GM18499 (cell line): ENCODE data around the gene ROBO3.

Experiments used
- ATAC-seq: cut with Tn5 transposase; IDR thresholded peaks from one replicate; pipeline ENCODE4 v1.9.1; 2021; ENCODE audit warnings: moderate number of reproducible peaks; ENCODE audit not compliant: insufficient read depth, unreplicated experiment

The ROBO3 gene

DNA sequence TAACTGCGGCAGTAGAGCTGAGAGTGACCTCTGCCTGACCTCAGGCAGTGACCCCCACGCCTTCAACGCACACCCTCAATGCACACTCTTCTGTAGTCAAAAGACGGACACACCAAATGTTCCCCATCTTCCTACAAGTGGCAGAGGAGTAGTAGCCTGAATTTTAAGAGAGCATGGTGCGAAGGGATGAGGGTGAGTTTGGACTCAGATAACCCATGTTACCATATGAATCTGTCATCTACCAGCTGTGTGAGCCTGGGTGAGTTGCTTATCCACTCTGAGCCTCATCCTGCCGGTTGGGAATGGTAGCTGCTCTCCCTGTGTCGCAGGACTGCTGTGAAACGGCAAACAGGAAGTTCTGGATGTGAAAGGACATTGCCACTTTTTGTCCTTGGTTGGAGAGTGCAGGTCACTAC is 20.6 kb upstream of the ROBO3 start:
- ATAC-seq = no peak

DNA sequence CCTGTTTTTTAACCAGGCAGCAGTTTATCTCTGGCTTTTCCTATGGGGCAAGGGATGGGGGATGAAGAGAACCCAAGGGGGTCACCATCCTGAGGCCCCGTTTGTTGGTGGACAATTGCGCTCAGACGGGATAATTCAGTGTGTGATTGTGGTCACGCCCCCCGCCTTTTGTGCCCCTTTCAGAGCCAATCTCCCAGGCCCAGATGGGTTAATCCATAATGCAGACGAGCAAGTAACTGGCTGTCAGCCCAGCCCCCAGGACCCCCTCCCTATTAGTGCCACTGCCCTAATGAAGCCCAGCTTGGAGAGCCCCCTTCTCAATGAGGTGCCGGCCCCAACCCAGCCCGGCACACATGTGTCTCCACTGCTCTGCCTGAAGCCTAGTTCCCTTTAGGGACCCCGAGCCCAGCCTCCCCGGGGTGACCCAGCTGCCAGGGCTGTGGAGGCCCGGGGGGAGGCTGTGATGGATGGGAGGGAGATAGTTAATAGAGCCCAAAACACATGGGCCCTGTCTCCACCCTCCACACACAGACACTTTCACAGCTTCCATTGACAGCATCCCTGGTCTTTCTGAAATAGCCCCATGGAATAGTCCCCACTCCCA is 19.1 kb upstream of the ROBO3 start:
- ATAC-seq = no peak

DNA sequence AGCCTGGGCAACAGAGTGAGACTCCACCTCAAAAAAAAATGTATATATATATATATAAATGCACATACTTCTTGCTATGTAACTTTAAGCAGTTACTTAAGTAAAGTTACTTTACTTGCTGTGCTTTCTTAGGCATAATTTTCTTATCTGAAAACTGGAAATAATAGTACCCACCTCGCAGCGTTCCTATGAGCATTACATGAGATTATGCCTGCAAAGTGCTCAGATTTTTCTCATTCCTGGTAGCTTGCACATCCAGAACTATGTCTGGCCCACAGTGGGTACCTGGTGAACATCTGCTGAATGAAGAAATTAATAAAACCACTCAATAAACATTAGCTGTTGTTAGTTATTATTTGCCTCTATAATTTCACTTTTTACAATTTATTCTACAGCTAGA is 6.1 kb upstream of the ROBO3 start:
- no peak for ATAC-seq

DNA sequence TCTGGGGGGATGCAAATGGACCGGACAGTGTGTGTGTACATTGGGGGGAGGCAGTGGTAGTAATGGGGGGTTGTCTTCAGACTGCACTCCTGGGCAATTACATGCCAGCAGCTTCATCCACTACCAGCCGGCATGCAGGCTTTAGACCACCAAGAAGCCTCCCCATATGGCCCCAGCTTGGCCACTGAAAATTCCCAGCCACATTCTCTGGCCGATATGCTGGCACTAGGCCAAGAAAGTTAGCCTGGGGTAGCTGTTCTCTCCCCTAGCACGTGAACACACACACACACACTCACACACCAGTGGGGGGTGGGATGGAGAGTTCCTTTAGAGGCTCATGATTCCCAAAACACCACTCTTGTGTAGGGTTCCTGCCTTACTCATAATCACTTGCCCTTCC is 3.6 kb upstream of the ROBO3 start:
- ATAC-seq = no peak

DNA sequence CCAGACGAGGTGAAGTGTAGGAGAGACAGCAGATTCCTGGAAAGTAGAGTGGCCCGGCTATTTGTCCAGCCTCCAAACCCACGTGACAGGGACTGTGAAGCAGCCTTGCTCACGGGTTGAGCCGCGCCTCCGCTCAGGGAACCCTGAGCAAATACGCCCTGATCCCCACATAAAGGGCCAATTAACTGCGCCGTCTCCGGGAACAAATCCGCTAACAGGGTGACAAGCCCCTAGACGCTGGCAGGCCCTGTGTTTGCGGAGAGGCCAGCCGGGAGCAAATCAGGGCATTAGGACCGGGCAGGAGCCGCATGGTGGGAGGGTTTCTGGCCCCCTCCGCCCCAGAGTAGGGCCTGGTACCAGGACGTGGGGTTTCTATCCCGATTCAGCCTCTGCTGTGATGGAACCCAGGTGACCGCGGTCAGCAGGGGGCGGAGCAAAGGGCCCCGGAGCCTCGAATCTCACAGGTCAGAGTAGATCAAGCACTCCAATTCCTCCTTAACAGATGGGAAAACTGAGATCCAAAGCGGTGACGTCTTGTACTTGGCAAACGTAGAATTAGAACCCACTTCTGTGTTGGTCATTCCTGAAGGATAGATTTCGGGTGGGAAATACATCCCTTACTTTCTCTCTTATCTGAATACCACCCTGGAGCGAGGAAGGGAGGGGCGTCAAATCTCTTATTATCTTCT is 2.0 kb upstream of the ROBO3 start:
- ATAC-seq = no peak

DNA sequence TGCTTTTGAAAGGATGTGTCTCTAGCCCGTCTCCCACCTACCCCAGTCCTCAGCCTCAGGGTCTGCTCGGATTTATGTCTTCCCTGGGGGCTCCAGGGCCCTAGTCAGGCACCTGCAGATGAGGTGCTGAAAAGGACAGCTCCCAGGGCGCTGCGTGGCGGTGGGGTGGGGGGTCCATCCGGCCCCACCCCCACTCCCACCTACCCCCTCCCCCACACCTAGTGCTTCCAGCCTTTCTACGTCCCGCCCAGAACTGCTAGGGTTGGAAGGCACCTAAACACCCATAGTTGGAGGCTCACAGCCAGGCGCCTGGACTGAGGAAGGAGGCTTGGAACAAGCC is 1.4 kb upstream of the ROBO3 start:
- ATAC-seq = no peak

DNA sequence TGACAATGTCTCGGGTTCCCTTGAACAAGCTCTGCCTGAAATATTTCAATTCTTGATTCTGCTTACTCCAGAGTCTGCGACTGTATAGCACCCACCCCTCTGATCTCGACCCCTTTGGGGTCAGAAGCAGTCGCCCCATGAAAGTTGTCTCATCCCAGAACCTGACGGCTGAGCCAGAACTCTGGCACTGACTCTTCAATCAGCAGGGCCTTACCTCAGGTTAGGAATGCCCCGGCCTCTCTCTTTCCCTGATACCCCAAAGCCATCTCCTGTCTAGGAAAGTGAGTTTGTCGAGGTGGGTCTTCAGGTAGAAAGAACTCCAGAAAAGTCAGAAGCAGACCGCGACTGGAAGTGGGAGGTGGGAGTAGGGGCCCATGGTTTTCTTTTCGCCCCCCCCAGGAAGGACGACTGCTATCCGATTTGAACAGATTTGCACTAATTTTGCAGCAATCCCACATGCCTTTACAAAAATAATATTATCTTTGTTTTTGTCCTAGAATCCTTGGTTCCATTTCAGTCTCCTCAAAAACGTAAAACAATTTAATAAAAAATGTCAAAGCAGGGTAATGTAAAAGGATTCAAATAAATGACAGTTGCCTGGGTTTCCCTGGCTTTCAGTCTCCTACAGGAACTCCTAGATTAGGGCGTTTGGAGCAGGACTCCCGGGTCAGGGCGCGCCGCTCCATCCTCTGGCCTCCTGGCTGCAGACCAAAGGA is 898 bp upstream of the ROBO3 start:
- no peak for ATAC-seq

DNA sequence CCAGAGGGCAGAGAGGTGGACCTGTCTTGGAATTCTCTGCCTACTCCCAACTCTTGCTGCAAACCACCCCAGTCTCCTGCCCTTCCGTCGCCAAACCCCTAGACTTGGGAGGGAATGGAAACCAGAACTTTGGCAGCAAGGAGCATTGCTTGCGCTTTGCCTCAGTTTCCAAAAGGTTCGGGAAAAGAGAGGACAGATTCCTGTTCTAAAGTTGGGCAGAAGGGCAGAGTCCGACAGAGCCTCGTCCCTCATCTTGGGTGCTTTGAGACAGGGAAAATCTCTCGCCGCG is 396 bp upstream of the ROBO3 start:
- ATAC-seq = no peak

DNA sequence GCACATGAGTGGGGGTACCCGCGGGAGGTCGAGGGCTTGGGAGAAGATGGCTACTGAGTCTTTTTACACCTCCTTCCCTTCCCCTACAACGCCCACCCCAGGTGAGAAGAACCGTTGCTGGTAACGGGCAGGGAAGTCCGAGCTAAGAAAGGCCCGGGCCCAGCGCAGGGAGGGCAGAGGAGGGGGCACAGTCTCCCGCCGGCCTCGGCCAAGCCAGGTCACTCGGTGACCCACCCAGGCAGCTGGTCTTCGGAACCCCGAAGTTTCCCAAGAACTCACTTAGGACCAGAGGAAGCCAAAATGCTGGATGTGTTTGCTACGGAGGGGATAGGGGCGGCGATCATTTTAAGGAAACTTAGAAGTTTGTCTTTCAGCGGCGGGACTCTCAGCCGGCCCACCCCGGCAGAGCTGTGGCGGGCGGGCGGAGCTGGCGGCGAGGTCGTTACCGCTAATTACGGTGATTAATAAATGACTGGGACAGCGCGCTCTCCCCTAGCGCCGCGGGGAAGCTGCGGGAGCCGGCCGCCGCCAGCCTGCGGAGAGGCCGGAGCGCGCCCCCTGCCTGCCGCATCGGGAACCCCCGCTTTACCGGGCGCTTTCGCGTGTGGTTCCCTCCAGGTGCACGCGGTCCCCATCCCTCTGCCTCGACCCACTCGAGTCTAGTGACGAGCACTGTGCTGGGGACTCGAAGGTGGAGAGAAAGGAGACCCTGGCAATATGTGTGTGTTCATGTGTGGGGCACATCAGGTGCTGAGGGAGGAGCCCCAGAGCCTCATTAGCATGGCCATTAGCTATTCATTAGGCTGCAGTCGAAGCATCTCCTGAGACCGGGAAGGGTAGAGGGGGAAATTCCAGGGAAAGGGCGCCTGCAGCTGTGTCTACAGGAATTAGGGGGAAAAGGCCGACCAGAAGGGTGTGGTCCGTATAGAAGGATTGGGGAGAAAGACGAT is 945 bp downstream of the ROBO3 start:
- ATAC-seq = no peak

DNA sequence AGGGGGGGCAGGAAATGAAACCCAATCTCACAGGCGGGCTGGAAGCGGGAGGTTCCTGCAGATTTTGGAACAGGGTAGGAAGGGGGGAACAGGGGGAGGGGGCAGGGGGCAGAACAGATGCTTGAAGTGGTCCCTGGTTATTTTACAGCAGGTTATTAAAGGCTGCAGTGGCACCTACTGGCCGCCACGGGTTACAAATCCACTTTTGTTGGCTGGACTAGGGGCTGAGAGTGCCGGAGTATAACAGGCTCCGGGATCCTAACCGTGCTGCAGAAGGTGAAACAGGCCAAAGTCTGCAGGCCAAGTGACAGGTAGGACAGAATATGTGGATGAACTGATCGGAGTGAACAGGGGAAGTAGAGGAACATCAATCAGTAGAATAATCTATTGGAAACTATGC is 2.5 kb downstream of the ROBO3 start:
- no peak for ATAC-seq

DNA sequence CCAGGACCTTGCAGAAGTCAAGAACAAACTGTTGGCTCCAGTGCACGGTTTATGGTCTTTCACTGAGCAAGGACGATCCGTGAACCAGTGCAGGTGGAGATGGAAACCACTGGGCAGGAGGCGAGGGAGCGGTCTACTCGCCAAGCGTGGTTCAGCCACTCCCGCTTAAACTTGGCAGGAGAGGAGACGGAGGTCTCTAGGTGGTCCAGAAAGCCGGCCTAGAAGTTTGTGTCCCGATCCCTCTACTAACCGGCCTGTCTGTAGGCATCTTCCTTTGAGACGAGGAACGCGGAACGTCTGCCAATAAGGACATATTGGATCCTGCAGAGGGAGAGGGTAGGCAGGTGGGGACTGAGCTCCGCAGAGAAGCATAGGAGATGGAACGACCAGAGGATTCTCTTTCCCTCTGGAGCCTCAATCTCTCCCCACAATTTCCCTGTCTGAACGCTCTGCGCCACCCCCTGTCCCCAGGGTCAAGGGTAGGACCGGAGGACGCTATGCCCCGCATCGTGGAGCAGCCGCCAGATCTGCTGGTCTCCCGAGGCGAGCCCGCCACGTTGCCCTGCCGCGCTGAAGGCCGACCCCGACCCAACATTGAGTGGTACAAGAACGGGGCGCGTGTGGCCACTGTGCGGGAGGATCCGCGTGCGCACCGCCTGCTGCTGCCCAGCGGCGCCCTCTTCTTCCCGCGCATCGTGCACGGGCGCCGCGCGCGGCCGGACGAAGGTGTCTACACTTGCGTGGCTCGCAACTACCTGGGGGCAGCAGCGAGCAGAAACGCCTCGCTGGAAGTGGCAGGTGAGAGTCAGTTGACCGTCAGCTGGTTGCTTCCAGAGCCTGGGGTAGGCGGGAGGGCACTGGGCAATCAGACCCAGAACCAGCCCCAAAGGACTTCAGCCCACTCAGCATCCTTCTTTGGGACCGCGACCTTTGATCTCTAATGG is 3.4 kb downstream of the ROBO3 start:
- ATAC-seq = no peak

DNA sequence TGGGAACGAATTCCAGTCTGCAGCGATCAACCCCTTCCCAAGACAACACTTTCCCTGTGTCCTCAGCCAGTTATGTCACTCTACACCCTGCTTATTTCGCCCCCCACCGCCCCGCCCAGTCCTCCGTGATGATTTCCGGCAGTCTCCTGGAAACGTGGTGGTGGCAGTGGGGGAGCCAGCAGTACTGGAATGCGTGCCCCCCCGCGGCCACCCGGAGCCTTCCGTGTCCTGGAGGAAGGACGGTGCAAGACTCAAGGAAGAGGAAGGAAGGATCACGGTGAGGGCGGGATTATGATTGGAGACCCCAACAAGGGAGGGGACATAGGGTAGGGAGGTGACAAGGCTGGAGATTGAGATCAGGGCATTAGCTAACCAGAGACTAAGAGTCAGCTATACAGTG is 4.1 kb downstream of the ROBO3 start:
- no peak for ATAC-seq

DNA sequence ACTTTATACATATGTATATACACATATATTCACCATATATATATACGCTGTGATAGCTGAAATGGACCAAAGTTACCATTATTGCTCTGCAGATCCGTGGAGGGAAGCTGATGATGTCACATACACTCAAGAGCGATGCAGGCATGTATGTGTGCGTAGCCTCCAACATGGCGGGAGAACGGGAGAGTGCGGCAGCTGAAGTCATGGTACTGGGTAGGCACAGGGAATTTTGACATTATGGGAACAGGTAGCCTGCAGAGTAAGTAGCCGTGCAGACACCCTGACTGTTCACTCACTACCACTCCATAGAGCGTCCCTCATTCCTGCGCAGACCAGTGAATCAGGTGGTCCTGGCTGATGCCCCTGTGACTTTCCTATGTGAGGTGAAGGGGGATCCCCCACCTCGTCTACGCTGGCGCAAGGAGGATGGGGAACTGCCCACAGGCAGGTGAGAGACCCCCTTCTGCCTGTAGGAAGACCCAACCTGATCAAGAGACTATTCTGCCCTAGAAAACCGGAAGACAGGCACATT is 4.7 kb downstream of the ROBO3 start:
- ATAC-seq = no peak

DNA sequence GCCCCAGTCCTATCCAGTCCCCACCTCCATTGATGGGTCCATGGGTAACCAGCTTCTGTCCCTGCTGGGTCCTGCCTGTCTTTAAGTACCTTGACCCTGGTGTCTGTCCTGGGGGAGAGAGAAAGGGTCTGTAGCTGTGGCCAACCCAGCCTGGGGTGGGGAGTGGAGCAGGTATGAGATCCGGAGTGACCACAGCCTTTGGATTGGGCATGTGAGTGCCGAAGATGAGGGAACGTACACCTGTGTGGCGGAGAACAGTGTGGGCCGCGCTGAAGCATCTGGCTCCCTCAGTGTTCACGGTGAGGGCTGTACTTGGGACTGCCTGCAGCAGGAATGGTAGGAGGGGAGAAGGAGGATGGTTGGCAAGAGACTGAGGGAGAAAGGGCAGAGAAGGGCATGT is 5.2 kb downstream of the ROBO3 start:
- ATAC-seq = no peak

DNA sequence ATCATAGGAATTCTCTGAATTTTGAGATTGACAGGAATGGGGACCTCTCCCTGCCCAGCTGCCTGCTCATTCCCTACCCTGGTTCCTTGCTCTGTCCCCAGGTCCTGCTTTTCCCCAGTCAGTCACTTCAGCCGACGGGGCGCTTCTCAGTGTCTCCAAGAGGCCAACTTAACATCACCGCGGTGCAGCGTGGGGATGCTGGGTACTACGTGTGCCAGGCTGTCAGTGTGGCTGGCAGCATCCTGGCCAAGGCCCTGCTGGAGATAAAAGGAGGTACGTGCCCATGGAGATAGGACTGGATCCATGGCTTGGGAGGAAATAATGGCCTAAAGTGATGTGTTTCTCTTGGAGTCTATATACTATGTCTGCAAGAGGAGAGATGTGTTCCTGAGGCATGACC is 7.0 kb downstream of the ROBO3 start:
- no peak for ATAC-seq

DNA sequence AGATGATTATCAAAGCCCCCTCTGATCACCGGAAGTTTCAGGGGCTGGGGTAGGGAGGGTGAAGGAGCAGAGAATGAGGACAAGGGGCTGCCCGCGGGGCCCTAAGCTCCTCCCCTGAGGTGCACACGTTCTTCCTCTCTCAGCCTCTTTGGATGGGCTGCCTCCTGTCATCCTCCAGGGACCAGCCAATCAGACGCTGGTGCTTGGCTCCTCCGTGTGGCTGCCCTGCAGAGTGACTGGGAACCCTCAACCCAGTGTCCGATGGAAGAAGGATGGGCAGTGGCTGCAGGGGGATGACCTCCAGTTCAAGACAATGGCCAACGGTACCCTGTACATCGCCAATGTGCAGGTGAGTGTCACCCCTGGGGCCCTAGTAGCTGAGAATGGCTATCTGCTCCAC is 7.5 kb downstream of the ROBO3 start:
- ATAC-seq = no peak

DNA sequence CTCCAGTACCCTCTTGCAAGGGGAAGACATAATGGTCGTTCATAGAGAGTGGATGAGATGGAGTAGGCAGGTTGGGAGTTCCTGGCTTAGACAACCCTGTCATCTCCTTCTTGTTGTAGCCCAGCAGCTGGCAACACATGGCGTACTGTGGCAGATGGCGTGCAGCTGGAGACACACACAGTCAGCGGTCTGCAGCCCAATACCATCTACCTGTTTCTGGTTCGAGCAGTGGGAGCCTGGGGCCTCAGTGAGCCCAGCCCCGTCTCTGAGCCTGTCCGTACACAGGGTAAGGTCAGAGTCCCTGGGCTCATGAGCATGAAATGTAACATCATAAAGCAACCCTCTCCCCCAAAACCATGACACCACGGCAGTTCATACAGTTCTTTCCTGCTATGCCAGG is 8.7 kb downstream of the ROBO3 start:
- no peak for ATAC-seq

DNA sequence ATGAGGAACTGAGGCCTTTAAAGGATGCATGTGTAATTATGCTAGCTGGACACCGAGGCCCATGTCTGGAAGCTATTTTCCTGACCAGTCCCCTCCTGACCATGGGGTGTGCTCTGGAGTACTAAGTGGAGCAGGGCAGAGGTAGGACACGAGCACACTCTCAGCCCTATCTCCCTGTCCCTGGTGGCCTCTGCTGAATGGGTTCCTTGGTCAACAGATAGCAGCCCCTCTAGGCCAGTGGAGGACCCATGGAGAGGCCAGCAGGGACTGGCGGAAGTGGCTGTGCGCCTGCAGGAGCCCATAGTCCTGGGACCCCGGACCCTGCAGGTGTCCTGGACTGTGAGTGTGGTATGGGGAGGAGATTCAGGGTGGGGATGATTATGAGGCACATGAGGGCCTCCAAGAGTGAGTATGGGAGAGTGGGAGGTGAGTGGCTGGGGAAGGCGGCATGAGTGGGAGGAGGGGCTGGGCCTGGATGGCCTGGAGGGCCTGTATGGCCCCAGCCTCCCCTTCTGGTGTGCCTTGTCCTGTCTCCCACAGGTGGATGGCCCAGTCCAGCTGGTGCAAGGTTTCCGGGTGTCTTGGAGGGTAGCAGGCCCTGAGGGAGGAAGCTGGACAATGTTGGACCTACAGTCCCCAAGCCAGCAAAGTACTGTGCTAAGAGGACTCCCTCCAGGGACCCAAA is 9.5 kb downstream of the ROBO3 start:
- no peak for ATAC-seq

DNA sequence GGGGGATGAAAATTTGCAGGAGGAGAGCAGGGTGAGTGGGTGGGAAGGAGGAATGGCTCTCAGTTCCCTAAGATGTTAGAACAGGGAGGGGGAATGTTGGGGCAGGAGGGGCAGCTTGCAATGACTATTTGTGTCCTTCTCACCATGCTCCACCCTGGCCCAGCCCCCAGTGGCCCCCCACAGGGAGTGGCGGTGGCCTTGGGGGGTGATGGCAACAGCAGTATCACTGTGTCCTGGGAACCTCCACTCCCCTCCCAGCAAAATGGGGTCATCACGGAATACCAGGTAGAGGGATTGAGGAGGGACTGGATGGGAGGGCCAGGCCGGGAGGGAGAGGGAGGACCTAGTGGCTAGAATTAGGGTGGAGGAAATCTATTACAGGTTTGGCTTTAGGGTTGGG is 10.2 kb downstream of the ROBO3 start:
- ATAC-seq = no peak
